Measurements from ENCODE around the gene MRPL53. TPM values are rescaled to one million over a fixed set of nuclear protein-coding genes. Genes with fewer than 3 reads are reported as not detected.
A peak's percentile ranks its signal among the peaks of the same experiment; 100 is the strongest.

MRPL53 gene
- total and polyA plus RNA-seq, 2 of the 13 experiments (the other 11 are each of a cell fraction or from before 2014, with no cell fraction given) = 34.3 to 51.9 TPM

- TF ChIP-seq AFF4 (CRISPR knock-in tag; IDR thresholded peaks at IDR 0.05) = no peak
- TF ChIP-seq STAT5B (CRISPR knock-in tag; IDR thresholded peaks at IDR 0.05) = no peak
- TF ChIP-seq, protein P1, sequence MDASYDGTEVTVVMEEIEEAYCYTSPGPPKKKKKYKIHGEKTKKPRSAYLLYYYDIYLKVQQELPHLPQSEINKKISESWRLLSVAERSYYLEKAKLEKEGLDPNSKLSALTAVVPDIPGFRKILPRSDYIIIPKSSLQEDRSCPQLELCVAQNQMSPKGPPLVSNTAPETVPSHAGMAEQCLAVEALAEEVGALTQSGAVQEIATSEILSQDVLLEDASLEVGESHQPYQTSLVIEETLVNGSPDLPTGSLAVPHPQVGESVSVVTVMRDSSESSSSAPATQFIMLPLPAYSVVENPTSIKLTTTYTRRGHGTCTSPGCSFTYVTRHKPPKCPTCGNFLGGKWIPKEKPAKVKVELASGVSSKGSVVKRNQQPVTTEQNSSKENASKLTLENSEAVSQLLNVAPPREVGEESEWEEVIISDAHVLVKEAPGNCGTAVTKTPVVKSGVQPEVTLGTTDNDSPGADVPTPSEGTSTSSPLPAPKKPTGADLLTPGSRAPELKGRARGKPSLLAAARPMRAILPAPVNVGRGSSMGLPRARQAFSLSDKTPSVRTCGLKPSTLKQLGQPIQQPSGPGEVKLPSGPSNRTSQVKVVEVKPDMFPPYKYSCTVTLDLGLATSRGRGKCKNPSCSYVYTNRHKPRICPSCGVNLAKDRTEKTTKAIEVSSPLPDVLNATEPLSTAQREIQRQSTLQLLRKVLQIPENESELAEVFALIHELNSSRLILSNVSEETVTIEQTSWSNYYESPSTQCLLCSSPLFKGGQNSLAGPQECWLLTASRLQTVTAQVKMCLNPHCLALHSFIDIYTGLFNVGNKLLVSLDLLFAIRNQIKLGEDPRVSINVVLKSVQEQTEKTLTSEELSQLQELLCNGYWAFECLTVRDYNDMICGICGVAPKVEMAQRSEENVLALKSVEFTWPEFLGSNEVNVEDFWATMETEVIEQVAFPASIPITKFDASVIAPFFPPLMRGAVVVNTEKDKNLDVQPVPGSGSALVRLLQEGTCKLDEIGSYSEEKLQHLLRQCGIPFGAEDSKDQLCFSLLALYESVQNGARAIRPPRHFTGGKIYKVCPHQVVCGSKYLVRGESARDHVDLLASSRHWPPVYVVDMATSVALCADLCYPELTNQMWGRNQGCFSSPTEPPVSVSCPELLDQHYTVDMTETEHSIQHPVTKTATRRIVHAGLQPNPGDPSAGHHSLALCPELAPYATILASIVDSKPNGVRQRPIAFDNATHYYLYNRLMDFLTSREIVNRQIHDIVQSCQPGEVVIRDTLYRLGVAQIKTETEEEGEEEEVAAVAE (CRISPR knock-in tag; IDR thresholded peaks at IDR 0.05; ENCODE audit: borderline replicate concordance) = peak; percentile 38; the same call in 1 of the 2 replicates
- TF ChIP-seq TCF7 (IDR thresholded peaks at IDR 0.05; ENCODE audit: low read depth) = no peak
- no peak for TF ChIP-seq ZNF776 (CRISPR knock-in tag; IDR thresholded peaks at IDR 0.05)
- no peak for TF ChIP-seq NPAS2 (CRISPR knock-in tag; IDR thresholded peaks at IDR 0.05; ENCODE audit: borderline replicate concordance)
- TF ChIP-seq, protein P2, sequence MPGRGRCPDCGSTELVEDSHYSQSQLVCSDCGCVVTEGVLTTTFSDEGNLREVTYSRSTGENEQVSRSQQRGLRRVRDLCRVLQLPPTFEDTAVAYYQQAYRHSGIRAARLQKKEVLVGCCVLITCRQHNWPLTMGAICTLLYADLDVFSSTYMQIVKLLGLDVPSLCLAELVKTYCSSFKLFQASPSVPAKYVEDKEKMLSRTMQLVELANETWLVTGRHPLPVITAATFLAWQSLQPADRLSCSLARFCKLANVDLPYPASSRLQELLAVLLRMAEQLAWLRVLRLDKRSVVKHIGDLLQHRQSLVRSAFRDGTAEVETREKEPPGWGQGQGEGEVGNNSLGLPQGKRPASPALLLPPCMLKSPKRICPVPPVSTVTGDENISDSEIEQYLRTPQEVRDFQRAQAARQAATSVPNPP (CRISPR knock-in tag; IDR thresholded peaks at IDR 0.05) = no peak
- TF ChIP-seq ZNF670 (CRISPR knock-in tag; IDR thresholded peaks at IDR 0.05; ENCODE audit: borderline replicate concordance) = no peak
- TF ChIP-seq MAF1 (CRISPR knock-in tag; IDR thresholded peaks at IDR 0.05; ENCODE audit: borderline replicate concordance) = no peak
- TF ChIP-seq ZBTB3 (CRISPR knock-in tag; IDR thresholded peaks at IDR 0.05; ENCODE audit: borderline replicate concordance, low read depth) = no peak
- peak; percentile 42; the same call in 1 of the 2 replicates for TF ChIP-seq HIC2 (CRISPR knock-in tag; IDR thresholded peaks at IDR 0.05; ENCODE audit: low read depth)
These were observed 25.1 kb downstream of the MRPL53 start (continued) for GRCh38 chr2:74447230-74447999.

Measured in HepG2 (cell line).